ENCODE data around the gene TSPOAP1. TPM values are rescaled to one million over a fixed set of nuclear protein-coding genes. Genes with fewer than 3 reads are reported as not detected.

The TSPOAP1 gene
- total RNA-seq, 1 donor from 2014 or later, result not detected

- no peak for DNase-seq (ENCODE audit: low read depth, low spot score)
These were observed 23.0 kb downstream of the TSPOAP1 start for GRCh38 chr17:58305626-58306025.

GRCh38 chr17:58304750-58305486, 23.7 kb downstream of the TSPOAP1 start:
- DNase-seq (ENCODE audit: low read depth, low spot score), result no peak

GRCh38 chr17:58303971-58304749, 24.4 kb downstream of the TSPOAP1 start:
- DNase-seq (ENCODE audit: low read depth, low spot score), result no peak

GRCh38 chr17:58302919-58303585, 25.5 kb downstream of the TSPOAP1 start:
- DNase-seq (ENCODE audit: low read depth, low spot score), result no peak

- no peak for DNase-seq (ENCODE audit: low read depth, low spot score)
These were observed 26.2 kb downstream of the TSPOAP1 start for GRCh38 chr17:58302171-58302918.

GRCh38 chr17:58301504-58302150, 27.0 kb downstream of the TSPOAP1 start:
- no peak for DNase-seq (ENCODE audit: low read depth, low spot score)

GRCh38 chr17:58300336-58300735, 28.3 kb downstream of the TSPOAP1 start:
- DNase-seq (ENCODE audit: low read depth, low spot score), result no peak

- no peak for DNase-seq (ENCODE audit: low read depth, low spot score)
These were observed 34.6 kb downstream of the TSPOAP1 start for GRCh38 chr17:58294034-58294433.

- no peak for DNase-seq (ENCODE audit: low read depth, low spot score)
These were observed 37.3 kb downstream of the TSPOAP1 start for GRCh38 chr17:58291246-58291645.

GRCh38 chr17:58289869-58290268, 38.7 kb downstream of the TSPOAP1 start:
- no peak for DNase-seq (ENCODE audit: low read depth, low spot score)

- DNase-seq (ENCODE audit: low read depth, low spot score), result no peak
These were observed 43.2 kb downstream of the TSPOAP1 start for GRCh38 chr17:58285422-58285810.

- DNase-seq (ENCODE audit: low read depth, low spot score), result no peak
These were observed 43.8 kb downstream of the TSPOAP1 start for GRCh38 chr17:58284613-58285421.

- no peak for DNase-seq (ENCODE audit: low read depth, low spot score)
These were observed 44.7 kb downstream of the TSPOAP1 start for GRCh38 chr17:58283674-58284612.

GRCh38 chr17:58282442-58282841, 46.2 kb downstream of the TSPOAP1 start:
- DNase-seq (ENCODE audit: low read depth, low spot score), result no peak

- DNase-seq (ENCODE audit: low read depth, low spot score), result no peak
These were observed 47.0 kb downstream of the TSPOAP1 start for GRCh38 chr17:58281511-58282011.

- no peak for DNase-seq (ENCODE audit: low read depth, low spot score)
These were observed 47.9 kb downstream of the TSPOAP1 start, which contains the start of gene MPO for GRCh38 chr17:58280480-58281217. Gene MPO (minus strand): TSS chr17:58280935. CDS start chr17:58280758, 177 bp downstream.

- DNase-seq (ENCODE audit: low read depth, low spot score), result no peak
These were observed 48.7 kb downstream of the TSPOAP1 start for GRCh38 chr17:58279736-58280479.
